H1 (cell line): Measurements from ENCODE around the gene ADGRB2. TPM values are rescaled to one million over a fixed set of nuclear protein-coding genes. Genes with fewer than 3 reads are reported as not detected.

Source experiments
- CTCF ChIA-PET: fragments of 300-600 bp; sonication (Branson Sonifier 250); formaldehyde crosslinking; loops from one replicate; lab custom pipeline; 2021; ENCODE audit not compliant: partially characterized antibody; lab: Charles Lee
- POLR2A ChIA-PET: fragments of 300-600 bp; sonication (Branson Sonifier 250); formaldehyde crosslinking; loops from one replicate; lab custom pipeline; 2021; ENCODE audit warnings: inconsistent platforms; ENCODE audit not compliant: partially characterized antibody; lab: Charles Lee
- DNase-seq, 2 experiments: peaks; one replicate each; pipeline versions ENCODE4 v3.0.0 to v3.0.0-alpha.2; 2010 to 2022; ENCODE audit warnings: low spot score in 2 of 2, low read depth in 1 of 2, mixed read lengths in 1 of 2
- FAIRE-seq: peaks from 2 replicates; lab custom pipeline; 2011; peaks lifted over from hg19 to GRCh38; lab: Jason Lieb, UNC
- H2AFZ ChIP-seq: 2 replicates; pipeline ENCODE4 v1.8.1; 2012; ENCODE audit warnings: low read length, inconsistent platforms
- H2AK5ac ChIP-seq: 2 replicates; pipeline ENCODE4 v1.6.1; 2013; ENCODE audit warnings: low read depth, low read length
- H2BK120ac ChIP-seq: replicated peaks from 2 replicates; pipeline ENCODE3; 2013; ENCODE audit warnings: low read depth, low read length, inconsistent platforms
- H2BK12ac ChIP-seq: 2 replicates; pipeline ENCODE4 v1.6.1; 2013; ENCODE audit warnings: low read depth, low read length
- H2BK15ac ChIP-seq: 2 replicates; pipeline ENCODE4 v1.6.1; 2013; ENCODE audit warnings: low read length
- H2BK20ac ChIP-seq: 2 replicates; pipeline ENCODE4 v1.6.1; 2013; ENCODE audit warnings: low read length
- H2BK5ac ChIP-seq: 2 replicates; pipeline ENCODE4 v1.6.1; 2013; ENCODE audit warnings: low read depth, low read length
- H3K14ac ChIP-seq: 2 replicates; pipeline ENCODE4 v1.6.1; 2013; ENCODE audit warnings: inconsistent platforms; ENCODE audit not compliant: insufficient read length
- H3K18ac ChIP-seq: 2 replicates; pipeline ENCODE4 v1.6.1; 2013; ENCODE audit warnings: low read length; ENCODE audit errors: extremely low read depth
- H3K23ac ChIP-seq: 2 replicates; pipeline ENCODE4 v1.6.1; 2013; ENCODE audit warnings: inconsistent platforms; ENCODE audit not compliant: insufficient read length
- H3K23me2 ChIP-seq: 2 replicates; pipeline ENCODE4 v1.6.1; 2013; ENCODE audit warnings: low read depth, low read length
- H3K27ac ChIP-seq: 2 replicates; pipeline ENCODE4 v1.6.1; 2011; ENCODE audit warnings: low read depth, low read length, inconsistent platforms
- H3K27me3 ChIP-seq, 4 experiments: replicated peaks in 1 of 4; 1 replicate in 1 of 4; 2 replicates in 3 of 4; pipeline versions ENCODE4 v1.6.1 to v1.8.1; 2011 to 2013; ENCODE audit warnings: low read length in 3 of 4, mild to moderate bottlenecking in 3 of 4, inconsistent platforms in 2 of 4, mixed read lengths in 2 of 4, moderate library complexity in 1 of 4; ENCODE audit not compliant: control insufficient read depth in 3 of 4, insufficient read depth in 3 of 4; ENCODE audit errors: extremely low read depth in 1 of 4
- H3K36me3 ChIP-seq, 4 experiments: 2 replicates each; pipeline versions ENCODE4 v1.6.1 to v1.8.1; 2011 to 2013; ENCODE audit warnings: mild to moderate bottlenecking in 4 of 4, low read length in 3 of 4, moderate library complexity in 2 of 4, control low read depth in 1 of 4, inconsistent platforms in 1 of 4; ENCODE audit not compliant: insufficient read depth in 4 of 4, control insufficient read depth in 2 of 4
- H3K4ac ChIP-seq: replicated peaks from 2 replicates; pipeline ENCODE3; 2013; ENCODE audit warnings: low read length, low read depth, mixed read lengths, inconsistent platforms; ENCODE audit not compliant: insufficient read length
- H3K4me1 ChIP-seq, 4 experiments: replicated peaks in 1 of 4; 1 replicate in 1 of 4; 2 replicates in 3 of 4; pipeline versions ENCODE4 v1.6.1 to v1.8.1; 2011 to 2013; ENCODE audit warnings: low read length in 3 of 4, inconsistent platforms in 2 of 4, mixed read lengths in 1 of 4; ENCODE audit not compliant: insufficient read depth in 4 of 4, control insufficient read depth in 3 of 4
- H3K4me2 ChIP-seq, 2 experiments: 2 replicates each; pipeline versions ENCODE4 v1.6.1 to v1.8.1; 2011 to 2013; ENCODE audit warnings: low read depth in 2 of 2, low read length in 2 of 2, control low read depth in 1 of 2, inconsistent platforms in 1 of 2, mild to moderate bottlenecking in 1 of 2; ENCODE audit not compliant: insufficient read depth in 1 of 2
- H3K4me3 ChIP-seq, 4 experiments: fragments of 200-600, 300-600 bp in 1 of 4; sonication (generic), shearing (Covaris generic), sonication (Bioruptor Twin) in 1 of 4; 2 replicates each; pipeline versions ENCODE4 v1.5.1 to v1.8.1; 2011 to 2016; ENCODE audit warnings: low read length in 4 of 4, low read depth in 3 of 4, control low read depth in 2 of 4, inconsistent platforms in 2 of 4, mild to moderate bottlenecking in 2 of 4, mixed read lengths in 1 of 4, moderate library complexity in 1 of 4; ENCODE audit not compliant: insufficient read depth in 2 of 4; ENCODE audit errors: extremely low read depth in 1 of 4
- H3K56ac ChIP-seq: replicated peaks from 2 replicates; pipeline ENCODE3; 2013; ENCODE audit warnings: low read depth, mild to moderate bottlenecking, mixed read lengths, low read length, inconsistent platforms; ENCODE audit not compliant: insufficient read length
- H3K79me1 ChIP-seq: 2 replicates; pipeline ENCODE4 v1.6.1; 2013; ENCODE audit warnings: low read depth, low read length, control low read depth
- H3K79me2 ChIP-seq, 2 experiments: 2 replicates each; pipeline versions ENCODE4 v1.6.1 to v1.8.1; 2012 to 2013; ENCODE audit warnings: low read length in 2 of 2, mild to moderate bottlenecking in 2 of 2, inconsistent platforms in 1 of 2; ENCODE audit not compliant: insufficient read depth in 2 of 2, control insufficient read depth in 1 of 2
- H3K9ac ChIP-seq, 4 experiments: replicated peaks in 1 of 4; 1 replicate in 1 of 4; 2 replicates in 3 of 4; pipeline versions ENCODE4 v1.6.1 to v1.8.1; 2011 to 2013; ENCODE audit warnings: low read depth in 3 of 4, low read length in 3 of 4, control low read depth in 2 of 4, mild to moderate bottlenecking in 2 of 4, moderate library complexity in 2 of 4, inconsistent platforms in 1 of 4; ENCODE audit errors: extremely low read depth in 1 of 4
- H3K9me3 ChIP-seq, 2 experiments: 2 replicates each; pipeline versions ENCODE4 v1.6.1 to v1.8.1; 2012 to 2013; ENCODE audit warnings: mild to moderate bottlenecking in 2 of 2, moderate library complexity in 2 of 2, control low read depth in 1 of 2, inconsistent platforms in 1 of 2, low read depth in 1 of 2, low read length in 1 of 2, mixed read lengths in 1 of 2; ENCODE audit not compliant: insufficient read depth in 2 of 2
- H4K20me1 ChIP-seq, 2 experiments: replicated peaks in 1 of 2; 2 replicates each; pipeline versions ENCODE3 to v1.8.1; 2011 to 2013; ENCODE audit warnings: inconsistent platforms in 2 of 2, low read length in 2 of 2, mild to moderate bottlenecking in 1 of 2; ENCODE audit not compliant: insufficient read depth in 2 of 2, control insufficient read depth in 1 of 2
- H4K5ac ChIP-seq: 2 replicates; pipeline ENCODE4 v1.6.1; 2013; ENCODE audit warnings: low read length, low read depth, mixed read lengths, inconsistent platforms; ENCODE audit not compliant: insufficient read length
- H4K8ac ChIP-seq: 2 replicates; pipeline ENCODE4 v1.8.0; 2013; ENCODE audit warnings: mild to moderate bottlenecking, moderate library complexity, low read length, inconsistent platforms; ENCODE audit not compliant: insufficient read depth; ENCODE audit errors: extremely low read depth
- H4K91ac ChIP-seq: replicated peaks from 2 replicates; pipeline ENCODE3; 2013; ENCODE audit warnings: low read length, mixed read lengths, inconsistent platforms; ENCODE audit not compliant: insufficient read length
- CEBPB ChIP-seq: IDR thresholded peaks from 2 replicates; pipeline ENCODE4 v1.6.1; 2012; ENCODE audit warnings: low read depth, low read length
- KDM4A ChIP-seq: IDR thresholded peaks from one replicate; pipeline ENCODE4 v1.7.1; 2012; ENCODE audit warnings: low read depth, mild to moderate bottlenecking, moderate library complexity, low read length, inconsistent platforms; ENCODE audit not compliant: severe bottlenecking
- KDM5A ChIP-seq: fragments of 200-600 bp; IDR thresholded peaks from 2 replicates; pipeline ENCODE4 v1.7.1; 2012; ENCODE audit warnings: mild to moderate bottlenecking, low read length, inconsistent platforms, mixed read lengths
- NANOG ChIP-seq: IDR thresholded peaks from 2 replicates; pipeline ENCODE4 v1.6.1; 2011; ENCODE audit warnings: low read length, low read depth, mild to moderate bottlenecking, inconsistent platforms; ENCODE audit not compliant: insufficient read depth, poor library complexity, severe bottlenecking
- POLR2A ChIP-seq, 2 experiments: IDR thresholded peaks; 1 replicate in 1 of 2; 2 replicates in 1 of 2; pipeline ENCODE4 v1.6.1; 2011; ENCODE audit warnings: low read depth in 2 of 2, low read length in 2 of 2, mild to moderate bottlenecking in 2 of 2; ENCODE audit errors: control extremely low read depth in 1 of 2
- POU5F1 ChIP-seq: IDR thresholded peaks from 2 replicates; pipeline ENCODE4 v1.6.1; 2011; ENCODE audit warnings: low read depth, mild to moderate bottlenecking, low read length, moderate library complexity
- RBBP5 ChIP-seq: IDR thresholded peaks from 2 replicates; pipeline ENCODE4 v1.7.1; 2012; ENCODE audit warnings: low read depth, mild to moderate bottlenecking, inconsistent platforms, low read length, moderate library complexity, borderline replicate concordance
- SIN3A ChIP-seq, 2 experiments: IDR thresholded peaks in 1 of 2; conservative IDR thresholded peaks in 1 of 2; 2 replicates each; pipeline ENCODE4 v1.6.1; 2011 to 2012; ENCODE audit warnings: low read length in 2 of 2, improper control_type of control experiment in 1 of 2, low read depth in 1 of 2, mild to moderate bottlenecking in 1 of 2
- TAF1 ChIP-seq: IDR thresholded peaks from 2 replicates; pipeline ENCODE4 v1.6.1; 2011; ENCODE audit warnings: mild to moderate bottlenecking, low read depth, low read length
- WGBS, 2 experiments: shearing (Covaris generic) in 1 of 2; methylation state at CpG; one replicate each; pipeline versions ENCODE4 v1.1.6 to v1.1.7; 2013 to 2015; ENCODE audit warnings: low lambda C conversion rate in 2 of 2, mixed read lengths in 2 of 2, inconsistent platforms in 1 of 2, low coverage in 1 of 2, missing lambda C conversion rate in 1 of 2; ENCODE audit not compliant: insufficient replicate concordance in 2 of 2, insufficient coverage in 1 of 2, insufficient read length in 1 of 2; ENCODE audit errors: extremely low coverage in 1 of 2, missing lambda C conversion rate in 1 of 2; 5-methylcytosine and 5-hydroxymethylcytosine counted together
- polyA plus RNA-seq, 7 experiments: library from polyadenylated mRNA; depleted of rRNA in 3 of 7; stranded (reverse) in 5 of 7; unstranded in 2 of 7; fragments of >200 nt in 5 of 7; fragments of 200-250 nt in 2 of 7; gene quantifications; 1 replicate in 5 of 7; 2 replicates in 1 of 7; 4 replicates in 1 of 7; pipeline versions ENCODE4 v1.2.1 to v1.2.3, GENCODE V29; 2011 to 2013; ENCODE audit warnings: missing spikeins in 2 of 7, mixed read lengths in 2 of 7
- total RNA-seq: library from RNA; stranded (reverse); fragmentation: NEBNext Ultra II Directional; extraction: Animal tissue kit (Norgen Biotek cat#: 25700); gene quantifications from 2 replicates; pipeline ENCODE4 v1.2.1, GENCODE V29; 2021
- TF ChIP-seq, protein P1 (sequence below): IDR thresholded peaks from 2 replicates; pipeline ENCODE4 v1.6.1; 2011; ENCODE audit warnings: low read length, improper control_type of control experiment

The ADGRB2 gene
- total and polyA plus RNA-seq, 2 of the 8 experiments (the other 6 are each of a cell fraction or from before 2014, with no cell fraction given), result 15.6 to 26.2 TPM

DNA sequence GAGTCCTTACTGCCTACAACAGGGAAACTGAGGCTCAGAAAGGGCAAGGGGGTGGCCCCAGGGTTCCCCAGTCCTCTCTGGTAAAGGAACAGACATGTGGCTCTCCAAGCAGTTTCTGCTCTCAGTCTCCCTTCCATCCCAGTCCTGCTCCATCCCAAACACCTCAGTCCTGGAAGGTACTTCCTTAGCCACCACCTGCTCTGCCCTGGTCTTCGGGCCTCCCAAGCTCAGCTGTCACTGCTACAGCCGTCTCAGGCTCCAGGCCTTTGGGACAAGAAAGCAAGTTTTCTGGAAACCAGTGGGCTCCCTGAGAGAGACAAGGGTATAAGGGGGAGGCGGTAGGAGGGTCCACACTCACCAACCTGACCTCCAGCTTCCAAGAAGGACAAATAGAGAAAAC lies 23.1 kb upstream of the ADGRB2 start:
- Histone ChIP-seq H2BK20ac (no peak overlapping the region; the same call in 1 of the 2 replicates), H3K4me3 (no peak overlapping the region), H3K27me3 (no peaks in the 10 kb centered on the region), H3K56ac (no peak overlapping the region), H4K5ac (no peak overlapping the region), H2BK5ac (peak overlapping the region; percentile 74; the same call in 1 of the 2 replicates), H3K18ac (no peak overlapping the region), H2AK5ac (peak overlapping the region; percentile 95), H4K91ac (no peak overlapping the region), H2BK120ac (no peak overlapping the region), H4K8ac (no peak overlapping the region), H3K23me2 (peaks cover 10% of the 10 kb centered on the region), H2AFZ (no peak overlapping the region), H3K4me2 (peak overlapping the region in 1 of 2 experiments; percentile 94; a peak in 1 of 4 replicates), H3K4ac (no peak overlapping the region), H3K79me1 (no peaks in the 10 kb centered on the region), H3K79me2 (no peaks in the 10 kb centered on the region), H4K20me1 (no peaks in the 10 kb centered on the region), H3K23ac (no peak overlapping the region), H3K9me3 (no peaks in the 10 kb centered on the region), H3K9ac (no peak overlapping the region), H2BK12ac (peak overlapping the region; percentile 44), H3K36me3 (no peaks in the 10 kb centered on the region), H3K14ac (no peak overlapping the region), H3K27ac (peak overlapping the region; percentile 88; the same call in 1 of the 2 replicates), H3K4me1 (peaks cover 3 to 16% (median 12%) of the 10 kb centered on the region in 4 experiments; a peak in 6 of 7 replicates), H2BK15ac (peak overlapping the region; percentile 74; the same call in 1 of the 2 replicates)
- ChIA-PET CTCF (interaction anchor here (1.7 to 8.3 kb wide), 5 partner anchors 12 to 124 kb away, joined by 7 to 206 read pairs (median 44); partner anchors contain the start of gene ADGRB2), POLR2A (interaction anchor here (1.1 to 2.8 kb wide), 5 partner anchors 12 to 28 kb away, joined by 4 to 13 read pairs (median 4); no protein-coding TSS in a partner anchor)
- TF ChIP-seq CEBPB (no peak), SIN3A (conservative IDR thresholded peaks at IDR 0.05 in 1 of 2, IDR thresholded peaks at IDR 0.05 in 1 of 2; ENCODE audit: low read depth in 1 of 2, low read length in 2 of 2) (no peak), TAF1 (no peak), KDM5A (no peak), RBBP5 (no peak), KDM4A (no peak), POU5F1 (no peak), NANOG (no peak), POLR2A (IDR thresholded peaks at IDR 0.05; ENCODE audit: control extremely low read depth in 1 of 2, low read depth in 2 of 2, low read length in 2 of 2) (no peak)
- TF ChIP-seq, protein P1, sequence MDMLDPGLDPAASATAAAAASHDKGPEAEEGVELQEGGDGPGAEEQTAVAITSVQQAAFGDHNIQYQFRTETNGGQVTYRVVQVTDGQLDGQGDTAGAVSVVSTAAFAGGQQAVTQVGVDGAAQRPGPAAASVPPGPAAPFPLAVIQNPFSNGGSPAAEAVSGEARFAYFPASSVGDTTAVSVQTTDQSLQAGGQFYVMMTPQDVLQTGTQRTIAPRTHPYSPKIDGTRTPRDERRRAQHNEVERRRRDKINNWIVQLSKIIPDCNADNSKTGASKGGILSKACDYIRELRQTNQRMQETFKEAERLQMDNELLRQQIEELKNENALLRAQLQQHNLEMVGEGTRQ, result no peak
- WGBS, 2 experiments, result 87% methylated on average over 3 of the region's 3 CpGs; no CpG with 5 or more reads in 1 of the 2 experiments
- DNase-seq (no peak), FAIRE-seq (no peak)
